GM23338 (cell line): ENCODE results near the gene HTATSF1. TPM values are rescaled to one million over a fixed set of nuclear protein-coding genes. Genes with fewer than 3 reads are reported as not detected.

ENCODE experiments used
- ATAC-seq: fragments of 200-7000 bp; cut with Tn5 transposase; 3 replicates; pipeline ENCODE4 v1.9.1; 2020
- DNase-seq: peaks from one replicate; pipeline ENCODE4 v3.0.0-alpha.2; 2015; ENCODE audit warnings: low spot score
- H2AFZ ChIP-seq: fragments of 200-600 bp; sonication (generic); 2 replicates; pipeline ENCODE4 v1.8.0; 2016; ENCODE audit warnings: antibody characterized with exemption, mild to moderate bottlenecking, moderate library complexity
- H3F3A ChIP-seq: fragments of 200-600 bp; sonication (generic); replicated peaks from 2 replicates; pipeline ENCODE4 v1.8.0; 2017; ENCODE audit warnings: antibody characterized with exemption, mixed run types, low read depth
- H3K27ac ChIP-seq: fragments of 200-600 bp; sonication (generic); 2 replicates; pipeline ENCODE4 v1.6.1; 2016; ENCODE audit warnings: low read depth
- H3K27me3 ChIP-seq: fragments of 200-600 bp; sonication (generic); 2 replicates; pipeline ENCODE4 v1.8.0; 2016; ENCODE audit warnings: mild to moderate bottlenecking, mixed run types, moderate library complexity; ENCODE audit not compliant: insufficient read depth
- H3K36me3 ChIP-seq: fragments of 200-600 bp; sonication (generic); 2 replicates; pipeline ENCODE4 v1.8.0; 2016; ENCODE audit warnings: mild to moderate bottlenecking; ENCODE audit not compliant: insufficient read depth
- H3K4me1 ChIP-seq: fragments of 200-600 bp; sonication (generic); 2 replicates; pipeline ENCODE4 v1.8.0; 2016; ENCODE audit warnings: mild to moderate bottlenecking, moderate library complexity; ENCODE audit not compliant: insufficient read depth
- H3K4me2 ChIP-seq: fragments of 200-600 bp; sonication (generic); 2 replicates; pipeline ENCODE4 v1.7.1; 2017; ENCODE audit warnings: mixed run types
- H3K4me3 ChIP-seq: fragments of 200-600 bp; sonication (generic); 2 replicates; pipeline ENCODE4 v1.6.1; 2016; ENCODE audit warnings: mixed run types
- H3K79me2 ChIP-seq: fragments of 200-600 bp; sonication (generic); replicated peaks from 2 replicates; pipeline ENCODE4 v1.8.0; 2017; ENCODE audit warnings: mild to moderate bottlenecking; ENCODE audit not compliant: insufficient read depth
- H3K9me2 ChIP-seq: fragments of 200-600 bp; sonication (generic); 2 replicates; pipeline ENCODE4 v1.8.0; 2017; ENCODE audit not compliant: insufficient read depth
- H4K20me1 ChIP-seq: fragments of 200-600 bp; sonication (generic); replicated peaks from 2 replicates; pipeline ENCODE4 v1.8.0; 2017; ENCODE audit warnings: mild to moderate bottlenecking; ENCODE audit not compliant: insufficient read depth
- H3K27ac Mint-ChIP-seq: 2 replicates; pipeline ENCODE4 v1.8.0; 2020; ENCODE audit warnings: inconsistent platforms, mild to moderate bottlenecking, moderate library complexity, mixed read lengths
- H3K27me3 Mint-ChIP-seq: 3 replicates; pipeline ENCODE4 v1.8.0; 2022; ENCODE audit warnings: low read depth, mild to moderate bottlenecking, moderate library complexity, mixed read lengths, inconsistent platforms; ENCODE audit not compliant: insufficient read depth, poor library complexity
- H3K36me3 Mint-ChIP-seq: 3 replicates; pipeline ENCODE4 v1.8.0; 2021; ENCODE audit warnings: low read depth, mild to moderate bottlenecking, inconsistent platforms, moderate library complexity, mixed read lengths
- H3K4me1 Mint-ChIP-seq: 3 replicates; pipeline ENCODE4 v1.8.0; 2020; ENCODE audit warnings: mild to moderate bottlenecking, inconsistent platforms, mixed read lengths
- H3K4me3 Mint-ChIP-seq: 3 replicates; pipeline ENCODE4 v1.8.0; 2021; ENCODE audit warnings: moderate library complexity, mild to moderate bottlenecking, inconsistent platforms, mixed read lengths
- H3K9me3 Mint-ChIP-seq: 3 replicates; pipeline ENCODE4 v1.8.0; 2020; ENCODE audit warnings: moderate library complexity, mild to moderate bottlenecking, inconsistent platforms, mixed read lengths
- CREB1 ChIP-seq: fragments of 250-450 bp; sonication (Bioruptor Pico); IDR thresholded peaks from 2 replicates; pipeline ENCODE4 v1.5.0; 2020; ENCODE audit warnings: low read depth, mild to moderate bottlenecking, moderate library complexity
- EZH2 ChIP-seq: fragments of 200-600 bp; sonication (generic); IDR thresholded peaks from one replicate; pipeline ENCODE4 v1.8.0; 2017; ENCODE audit warnings: antibody characterized with exemption, mild to moderate bottlenecking, low read depth; ENCODE audit not compliant: unreplicated experiment
- EZH2phosphoT487 ChIP-seq: fragments of 200-600 bp; sonication (generic); IDR thresholded peaks from one replicate; pipeline ENCODE4 v1.8.1; 2018; ENCODE audit warnings: antibody characterized with exemption; ENCODE audit not compliant: unreplicated experiment
- POLR2AphosphoS5 ChIP-seq: IDR thresholded peaks from 2 replicates; pipeline ENCODE4 v1.6.1; 2016; ENCODE audit warnings: antibody characterized with exemption, low read depth
- STAT1 ChIP-seq: IDR thresholded peaks from one replicate; pipeline ENCODE4 v1.6.1; 2016; ENCODE audit warnings: antibody characterized with exemption; ENCODE audit not compliant: unreplicated experiment
- ZNF462 ChIP-seq: fragments of 250-450 bp; sonication (Bioruptor Pico); IDR thresholded peaks from 2 replicates; pipeline ENCODE4 v1.5.0; 2020; ENCODE audit warnings: mild to moderate bottlenecking, moderate library complexity
- polyA plus RNA-seq: library from polyadenylated mRNA; unstranded; fragments of >200 nt; fragmentation: Nextera tagmentation; extraction: Ambion mirVana; gene quantifications from 2 replicates; pipeline ENCODE4 v1.2.1, GENCODE V29; 2016
- total RNA-seq: library from RNA; depleted of rRNA; stranded (reverse); fragments of >200 nt; shearing (Covaris generic); gene quantifications from 2 replicates; pipeline ENCODE4 v1.2.3, GENCODE V29; 2014

HTATSF1 gene
- total and polyA plus RNA-seq, 2 experiments from 2014 or later, result 85.5 to 86.8 TPM

DNA sequence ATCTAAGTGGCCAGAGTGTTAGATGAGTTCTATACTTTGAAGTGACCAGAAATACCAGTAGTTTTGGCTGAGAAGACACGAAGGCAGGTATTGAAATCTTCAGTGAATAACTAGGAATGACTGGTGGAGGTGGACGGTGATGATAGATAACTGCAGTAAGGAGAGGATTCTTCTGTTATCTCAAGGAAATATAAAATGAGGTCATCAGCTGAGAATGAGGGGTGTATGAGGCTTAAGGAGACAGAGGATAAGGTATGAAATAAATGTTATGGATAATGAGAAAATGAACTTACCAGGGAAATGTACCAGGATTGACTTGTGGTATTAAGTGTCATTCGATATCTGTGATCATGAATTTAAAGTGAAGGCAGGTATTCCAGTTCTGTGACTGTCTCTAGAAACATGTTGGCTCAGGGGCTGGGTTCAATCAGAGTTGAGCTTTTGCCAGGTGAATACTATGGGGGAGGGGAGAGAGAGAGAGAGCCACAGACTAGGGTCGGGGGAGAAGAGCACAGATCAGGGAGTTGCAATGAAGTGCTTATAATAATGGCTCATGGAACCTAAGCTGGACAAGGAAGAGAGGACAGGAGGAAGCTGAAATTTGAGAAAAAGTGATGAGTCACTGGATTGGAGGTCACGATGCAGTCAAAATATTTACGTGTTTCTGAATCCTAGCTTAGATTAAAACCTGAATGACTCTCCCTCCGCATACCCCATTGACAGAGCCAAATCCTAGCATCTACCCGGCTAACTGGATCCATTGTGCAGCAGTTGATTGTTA is 47.2 kb upstream of the HTATSF1 start:
- no peaks in the 10 kb centered on the region for H3K79me2 ChIP-seq
- H2AFZ ChIP-seq, result no peak overlapping the region
- no peaks in the 10 kb centered on the region for H3K27me3 Mint-ChIP-seq
- TF ChIP-seq EZH2, result no peak
- no peak for TF ChIP-seq CREB1 (CRISPR knock-in tag)
- no peak for TF ChIP-seq STAT1
- TF ChIP-seq EZH2phosphoT487, result no peak
- TF ChIP-seq ZNF462 (CRISPR knock-in tag), result no peak
- no peak for TF ChIP-seq POLR2AphosphoS5
- no peak overlapping the region for H3K4me2 ChIP-seq
- H3F3A ChIP-seq, result no peaks in the 10 kb centered on the region
- peaks cover 7% of the 10 kb centered on the region for H3K9me3 Mint-ChIP-seq
- no peaks in the 10 kb centered on the region for H3K4me1 Mint-ChIP-seq
- H3K4me3 ChIP-seq, result no peak overlapping the region
- no peak for DNase-seq
- H3K27ac Mint-ChIP-seq, result no peak overlapping the region
- H3K36me3 ChIP-seq, result no peaks in the 10 kb centered on the region
- H3K4me1 ChIP-seq, result no peaks in the 10 kb centered on the region
- no peaks in the 10 kb centered on the region for H3K9me2 ChIP-seq
- H3K27ac ChIP-seq, result no peak overlapping the region
- no peaks in the 10 kb centered on the region for H3K27me3 ChIP-seq
- no peak for ATAC-seq
- no peaks in the 10 kb centered on the region; the same call in 2 of the 3 replicates for H3K36me3 Mint-ChIP-seq
- H4K20me1 ChIP-seq, result no peaks in the 10 kb centered on the region
- H3K4me3 Mint-ChIP-seq, result no peak overlapping the region
